CD4-positive, alpha-beta T cell (primary cell): ENCODE measurements around the gene ITGB6. TPM values are rescaled to one million over a fixed set of nuclear protein-coding genes. Genes with fewer than 3 reads are reported as not detected.

Source experiments
- ATAC-seq: fragments of 200-7000 bp; cut with Tn5 transposase; one replicate; pipeline ENCODE4 v1.10.0; 2022; ENCODE audit warnings: mild to moderate bottlenecking; ENCODE audit not compliant: poor library complexity
- CTCF ChIA-PET: fragments of 350-600 bp; sonication (Branson Sonifier 250); formaldehyde crosslinking; loops from one replicate; lab custom pipeline; 2021; ENCODE audit warnings: antibody characterized with exemption, inconsistent platforms; lab: Charles Lee
- POLR2A ChIA-PET: fragments of 350-600 bp; sonication (Branson Sonifier 250); formaldehyde crosslinking; loops from one replicate; lab custom pipeline; 2021; ENCODE audit warnings: antibody characterized with exemption, inconsistent platforms; lab: Charles Lee
- DNase-seq, 14 experiments: peaks; one replicate each; pipeline ENCODE4 v3.0.0-alpha.2; 2013 to 2020; ENCODE audit warnings: mixed read lengths in 2 of 14
- H3K27ac ChIP-seq, 2 donors: one replicate each; pipeline versions ENCODE4 v1.5.1 to v1.7.0; 2013; ENCODE audit warnings: low read length in 2 of 2, low read depth in 1 of 2, mild to moderate bottlenecking in 1 of 2
- H3K27me3 ChIP-seq, 2 experiments: 1 replicate in 1 of 2; 2 replicates in 1 of 2; pipeline versions ENCODE4 v1.6.1 to v1.7.0; 2013; ENCODE audit warnings: low read length in 2 of 2, control low read depth in 1 of 2, mild to moderate bottlenecking in 1 of 2, moderate library complexity in 1 of 2; ENCODE audit not compliant: insufficient read depth in 2 of 2, control insufficient read depth in 1 of 2
- H3K36me3 ChIP-seq: one replicate; pipeline ENCODE4 v1.6.1; 2013; ENCODE audit warnings: low read length, control low read depth; ENCODE audit not compliant: insufficient read depth
- H3K4me1 ChIP-seq: one replicate; pipeline ENCODE4 v1.6.1; 2013; ENCODE audit warnings: low read length, control low read depth; ENCODE audit not compliant: insufficient read depth
- H3K4me3 ChIP-seq: one replicate; pipeline ENCODE4 v1.5.1; 2013; ENCODE audit warnings: mild to moderate bottlenecking, low read length, moderate library complexity
- H3K9me3 ChIP-seq, 2 experiments: 1 replicate in 1 of 2; 2 replicates in 1 of 2; pipeline versions ENCODE4 v1.6.1 to v1.7.0; 2013; ENCODE audit warnings: low read length in 2 of 2, mild to moderate bottlenecking in 2 of 2, control low read depth in 1 of 2, moderate library complexity in 1 of 2; ENCODE audit not compliant: control insufficient read depth in 1 of 2, insufficient read depth in 1 of 2
- H3K27ac Mint-ChIP-seq: one replicate; pipeline ENCODE4 v1.8.0; 2020; ENCODE audit warnings: mixed read lengths
- H3K27me3 Mint-ChIP-seq: one replicate; pipeline ENCODE4 v1.8.0; 2021; ENCODE audit warnings: mixed read lengths
- H3K36me3 Mint-ChIP-seq: one replicate; pipeline ENCODE4 v1.8.0; 2021; ENCODE audit warnings: low read depth, mixed read lengths
- H3K4me1 Mint-ChIP-seq: one replicate; pipeline ENCODE4 v1.8.0; 2021; ENCODE audit warnings: low read depth, mixed read lengths
- H3K4me3 Mint-ChIP-seq: one replicate; pipeline ENCODE4 v1.8.0; 2020; ENCODE audit warnings: mild to moderate bottlenecking, mixed read lengths
- H3K9me3 Mint-ChIP-seq: one replicate; pipeline ENCODE4 v1.8.0; 2020; ENCODE audit warnings: mixed read lengths
- intact Hi-C, 2 experiments: fragments of 100-400 bp; cut with DNase I in 1 of 2; cut with micrococcal nuclease in 1 of 2; formaldehyde crosslinking; loops; one replicate each; pipeline versions ENCODE4 v1.15.1 to v1.9.0; 2023 to 2025; cut with DNase I, micrococcal nuclease
- total RNA-seq, 174 experiments: library from RNA in 2 of 174; stranded (reverse) in 2 of 174; gene quantifications; one replicate each; pipeline ENCODE4 v1.2.3 and lab custom pipeline; 2021 to 2026
- TF ChIP-seq, protein P1 (sequence below): fragments of 200-600 bp; IDR thresholded peaks from one replicate; pipeline ENCODE4 v1.8.0; 2022; ENCODE audit warnings: antibody characterized with exemption, mild to moderate bottlenecking

The ITGB6 gene
- total RNA-seq, 2 experiments from 2014 or later = not detected

DNA sequence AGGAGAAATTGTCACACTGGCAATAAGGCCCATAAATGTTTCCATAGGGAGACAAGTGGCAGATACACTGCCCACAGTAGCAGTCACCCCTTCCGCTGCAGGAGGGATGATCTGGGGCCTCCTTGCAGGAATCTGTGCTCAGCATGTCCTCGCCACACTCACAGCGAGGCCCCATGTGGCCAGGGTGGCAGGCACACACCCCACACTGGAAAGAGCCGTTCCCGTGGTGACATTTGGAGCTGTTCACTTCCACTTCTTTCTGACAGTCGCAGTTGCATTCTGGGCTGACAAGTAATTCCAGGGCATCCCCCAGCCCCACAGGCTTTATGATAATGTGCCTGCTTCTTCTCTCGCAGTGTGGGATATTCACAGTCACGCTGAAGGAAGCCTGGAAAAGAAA lies 62.6 kb downstream of the ITGB6 start:
- no peak overlapping the region for H3K4me3 Mint-ChIP-seq
- no peaks in the 10 kb centered on the region for H3K4me1 Mint-ChIP-seq
- CTCF ChIA-PET = no interaction called here
- Histone ChIP-seq H3K27ac (no peak overlapping the region), H3K9me3 (no peaks in the 10 kb centered on the region), H3K27me3 (peaks cover 0 to 6% of the 10 kb centered on the region in 2 experiments), H3K36me3 (no peaks in the 10 kb centered on the region), H3K4me3 (no peak overlapping the region), H3K4me1 (no peaks in the 10 kb centered on the region)
- no peaks in the 10 kb centered on the region for H3K36me3 Mint-ChIP-seq
- POLR2A ChIA-PET = no interaction called here
- H3K27me3 Mint-ChIP-seq = no peaks in the 10 kb centered on the region
- intact Hi-C loops = no loop called here
- no peaks in the 10 kb centered on the region for H3K9me3 Mint-ChIP-seq
- TF ChIP-seq, protein P1, sequence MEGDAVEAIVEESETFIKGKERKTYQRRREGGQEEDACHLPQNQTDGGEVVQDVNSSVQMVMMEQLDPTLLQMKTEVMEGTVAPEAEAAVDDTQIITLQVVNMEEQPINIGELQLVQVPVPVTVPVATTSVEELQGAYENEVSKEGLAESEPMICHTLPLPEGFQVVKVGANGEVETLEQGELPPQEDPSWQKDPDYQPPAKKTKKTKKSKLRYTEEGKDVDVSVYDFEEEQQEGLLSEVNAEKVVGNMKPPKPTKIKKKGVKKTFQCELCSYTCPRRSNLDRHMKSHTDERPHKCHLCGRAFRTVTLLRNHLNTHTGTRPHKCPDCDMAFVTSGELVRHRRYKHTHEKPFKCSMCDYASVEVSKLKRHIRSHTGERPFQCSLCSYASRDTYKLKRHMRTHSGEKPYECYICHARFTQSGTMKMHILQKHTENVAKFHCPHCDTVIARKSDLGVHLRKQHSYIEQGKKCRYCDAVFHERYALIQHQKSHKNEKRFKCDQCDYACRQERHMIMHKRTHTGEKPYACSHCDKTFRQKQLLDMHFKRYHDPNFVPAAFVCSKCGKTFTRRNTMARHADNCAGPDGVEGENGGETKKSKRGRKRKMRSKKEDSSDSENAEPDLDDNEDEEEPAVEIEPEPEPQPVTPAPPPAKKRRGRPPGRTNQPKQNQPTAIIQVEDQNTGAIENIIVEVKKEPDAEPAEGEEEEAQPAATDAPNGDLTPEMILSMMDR = no peak
- DNase-seq (no peak), ATAC-seq (no peak)
- H3K27ac Mint-ChIP-seq = no peak overlapping the region

DNA sequence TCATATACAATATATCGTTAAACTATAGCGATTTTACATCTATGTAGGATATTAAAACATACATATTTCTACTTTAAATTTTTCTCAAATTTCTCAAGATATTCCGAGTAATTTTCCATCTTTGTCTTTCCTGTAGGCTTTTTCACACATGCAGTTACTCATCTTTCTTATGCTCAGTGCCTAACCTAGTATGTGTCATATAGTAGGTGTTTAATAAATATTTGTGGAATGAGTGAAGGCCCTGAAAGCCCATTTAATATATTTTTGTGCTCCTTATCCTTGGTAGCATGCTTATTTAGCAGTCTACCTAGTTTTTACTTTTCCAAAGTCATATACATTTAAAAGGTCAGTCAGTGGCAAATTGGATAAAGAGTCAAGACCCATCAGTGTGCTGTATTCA lies 67.3 kb downstream of the ITGB6 start:
- ChIA-PET POLR2A (no interaction called here), CTCF (interaction anchor here (1.7 kb wide), 1 partner anchor 8 kb away, joined by 8 read pairs; no protein-coding TSS in a partner anchor)
- ATAC-seq (no peak), DNase-seq (no peak)
- Mint-ChIP-seq H3K4me1 (no peaks in the 10 kb centered on the region), H3K36me3 (no peaks in the 10 kb centered on the region), H3K27ac (no peak overlapping the region), H3K27me3 (peaks cover 4% of the 10 kb centered on the region), H3K4me3 (no peak overlapping the region), H3K9me3 (no peaks in the 10 kb centered on the region)
- no peaks in the 10 kb centered on the region for H3K36me3 ChIP-seq
- no peak overlapping the region for H3K27ac ChIP-seq
- intact Hi-C loops = no loop called here
- no peaks in the 10 kb centered on the region for H3K9me3 ChIP-seq
- TF ChIP-seq, protein P1 = no peak
- peaks cover 0 to 9% of the 10 kb centered on the region in 2 experiments for H3K27me3 ChIP-seq
- H3K4me3 ChIP-seq = no peak overlapping the region
- H3K4me1 ChIP-seq = no peaks in the 10 kb centered on the region

DNA sequence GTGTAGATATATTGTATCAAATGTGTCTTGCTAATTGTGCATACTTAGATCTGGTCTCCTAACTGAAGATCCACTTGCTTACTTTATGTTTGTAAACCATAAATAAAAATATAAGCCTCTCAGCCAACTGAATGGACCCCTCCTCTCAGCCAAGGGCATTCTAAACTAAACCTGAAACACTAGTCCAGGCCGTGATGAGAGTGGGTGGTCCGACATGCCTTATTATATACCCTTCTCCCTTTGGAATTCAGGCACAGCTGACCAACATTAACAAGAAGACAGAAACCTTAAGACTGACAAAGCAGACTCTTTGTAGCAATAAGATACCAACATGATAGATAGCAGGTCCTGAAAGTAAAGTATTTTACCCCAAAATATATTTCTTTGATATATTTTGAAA lies 73.3 kb downstream of the ITGB6 start:
- Mint-ChIP-seq H3K36me3 (no peaks in the 10 kb centered on the region), H3K4me1 (no peaks in the 10 kb centered on the region), H3K4me3 (no peak overlapping the region), H3K27ac (no peak overlapping the region), H3K9me3 (no peaks in the 10 kb centered on the region), H3K27me3 (peaks cover 4% of the 10 kb centered on the region)
- H3K9me3 ChIP-seq = no peaks in the 10 kb centered on the region
- no peaks in the 10 kb centered on the region for H3K36me3 ChIP-seq
- ChIA-PET CTCF (no interaction called here), POLR2A (no interaction called here)
- no peak overlapping the region for H3K27ac ChIP-seq
- H3K4me1 ChIP-seq = no peaks in the 10 kb centered on the region
- ATAC-seq = no peak
- H3K27me3 ChIP-seq = peaks cover 0 to 17% of the 10 kb centered on the region in 2 experiments
- no peak for DNase-seq
- H3K4me3 ChIP-seq = no peak overlapping the region
- TF ChIP-seq, protein P1 = no peak
- intact Hi-C loops = no loop called here
